ENCODE data around the gene MKX. TPM values are rescaled to one million over a fixed set of nuclear protein-coding genes. Genes with fewer than 3 reads are reported as not detected.

The MKX gene
- total RNA-seq, 4 donors from 2014 or later: 0.84 to 1.3 (median 1.1) TPM

DNA sequence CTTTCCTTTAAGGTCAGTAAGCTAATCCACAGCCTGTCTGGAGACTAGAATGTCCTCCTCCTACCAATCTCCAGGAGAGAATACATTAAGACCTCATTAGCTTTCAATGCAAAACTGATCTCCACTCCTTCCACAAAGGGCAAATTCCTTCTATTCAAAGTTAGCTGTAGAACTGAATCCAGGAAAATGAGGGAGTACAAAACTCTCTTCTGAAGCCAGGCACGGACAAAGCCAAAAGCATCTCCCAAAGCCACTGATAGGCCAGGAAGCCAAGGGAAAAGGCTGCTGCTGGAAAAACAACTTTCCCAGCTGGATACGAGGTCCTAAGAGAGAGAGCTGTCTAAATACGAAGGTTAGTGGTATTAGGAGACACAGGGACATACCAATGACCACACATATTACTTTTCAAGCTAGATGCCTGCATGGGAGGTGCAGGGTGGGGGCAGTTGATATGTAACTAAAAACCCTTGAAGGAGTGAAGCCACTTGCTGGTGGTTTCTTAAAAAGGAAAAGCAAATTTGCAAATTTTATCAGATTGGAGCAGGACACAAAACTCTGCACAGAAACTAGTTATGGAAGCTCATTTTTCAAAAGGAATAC, 43.6 kb downstream of the MKX start:
- intact Hi-C loops (cut with DNase I; ENCODE audit: low total_unique reads): no loop called here
- no peak for DNase-seq (ENCODE audit: low spot score in 2 of 2)
- 53 to 61% methylated on average over 3 of the region's 3 CpGs for WGBS, 2 donors
- TF ChIP-seq CTCF (IDR thresholded peaks at IDR 0.05) (no peak), POLR2A (IDR thresholded peaks at IDR 0.05) (no peak)
- no peak overlapping the region for H3K4me3 ChIP-seq (ENCODE audit: low read depth, poor library complexity, severe bottlenecking)

- DNase-seq (ENCODE audit: low spot score in 2 of 2): no peak
- H3K4me3 ChIP-seq (ENCODE audit: low read depth, poor library complexity, severe bottlenecking): no peak overlapping the region
- intact Hi-C loops (cut with DNase I; ENCODE audit: low total_unique reads): no loop called here
- 26 to 54% methylated on average over 2 of the region's 2 CpGs for WGBS, 2 donors
- TF ChIP-seq POLR2A (IDR thresholded peaks at IDR 0.05): no peak
- TF ChIP-seq CTCF (IDR thresholded peaks at IDR 0.05): no peak
Measured at GRCh38 chr10:27699776-27700175, 45.8 kb downstream of the MKX start.

DNA sequence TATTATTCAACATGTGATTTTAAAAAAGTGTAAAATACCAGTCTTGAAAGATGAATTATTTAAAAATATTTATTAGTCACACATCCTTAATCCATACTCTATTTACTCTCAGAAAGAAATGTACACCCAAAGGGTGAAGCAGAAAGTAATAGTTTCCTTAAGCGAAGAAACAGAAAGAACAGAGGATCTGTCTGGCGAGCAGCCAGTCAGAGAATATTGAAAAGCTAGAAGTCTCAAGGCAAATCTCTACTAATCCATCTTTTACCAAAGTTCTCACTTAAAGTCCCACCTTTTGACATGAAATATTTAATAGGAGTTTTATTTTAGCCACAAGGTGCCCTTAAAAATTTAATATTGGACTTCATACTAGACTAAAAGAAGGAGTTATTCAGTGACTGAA, 46.7 kb downstream of the MKX start:
- TF ChIP-seq POLR2A (IDR thresholded peaks at IDR 0.05): no peak
- no peak for TF ChIP-seq CTCF (IDR thresholded peaks at IDR 0.05)
- H3K4me3 ChIP-seq (ENCODE audit: low read depth, poor library complexity, severe bottlenecking): no peak overlapping the region
- 83 to 91% methylated on average over 2 of the region's 2 CpGs for WGBS, 2 donors
- intact Hi-C loops (cut with DNase I; ENCODE audit: low total_unique reads): no loop called here
- DNase-seq (ENCODE audit: low spot score in 2 of 2): no peak

- DNase-seq (ENCODE audit: low spot score in 2 of 2): no peak
Measured at GRCh38 chr10:27696466-27696865, 49.2 kb downstream of the MKX start.

GRCh38 chr10:27695706-27696105, 49.9 kb downstream of the MKX start:
- intact Hi-C loops (cut with DNase I; ENCODE audit: low total_unique reads): no loop called here

More at GRCh38 chr10:27696466-27696865, 49.2 kb downstream of the MKX start:
- intact Hi-C loops (cut with DNase I; ENCODE audit: low total_unique reads): no loop called here
- H3K4me3 ChIP-seq (ENCODE audit: low read depth, poor library complexity, severe bottlenecking): no peak overlapping the region
- 71 to 82% methylated on average over 3 of the region's 3 CpGs for WGBS, 2 donors
- TF ChIP-seq POLR2A (IDR thresholded peaks at IDR 0.05) (no peak), CTCF (IDR thresholded peaks at IDR 0.05) (no peak)

More at GRCh38 chr10:27695706-27696105, 49.9 kb downstream of the MKX start:
- TF ChIP-seq POLR2A (IDR thresholded peaks at IDR 0.05): no peak
- TF ChIP-seq CTCF (IDR thresholded peaks at IDR 0.05): no peak
- 56 to 90% methylated on average over 2 of the region's 2 CpGs for WGBS, 2 donors
- DNase-seq (ENCODE audit: low spot score in 2 of 2): no peak
- H3K4me3 ChIP-seq (ENCODE audit: low read depth, poor library complexity, severe bottlenecking): no peak overlapping the region

Measured in lower leg skin (tissue), 4 donors.